ENCODE measurements around the gene OBSCN. TPM values are rescaled to one million over a fixed set of nuclear protein-coding genes. Genes with fewer than 3 reads are reported as not detected.

Gene OBSCN
- total RNA-seq, 1 experiment from 2014 or later, result 5.6 TPM

DNA sequence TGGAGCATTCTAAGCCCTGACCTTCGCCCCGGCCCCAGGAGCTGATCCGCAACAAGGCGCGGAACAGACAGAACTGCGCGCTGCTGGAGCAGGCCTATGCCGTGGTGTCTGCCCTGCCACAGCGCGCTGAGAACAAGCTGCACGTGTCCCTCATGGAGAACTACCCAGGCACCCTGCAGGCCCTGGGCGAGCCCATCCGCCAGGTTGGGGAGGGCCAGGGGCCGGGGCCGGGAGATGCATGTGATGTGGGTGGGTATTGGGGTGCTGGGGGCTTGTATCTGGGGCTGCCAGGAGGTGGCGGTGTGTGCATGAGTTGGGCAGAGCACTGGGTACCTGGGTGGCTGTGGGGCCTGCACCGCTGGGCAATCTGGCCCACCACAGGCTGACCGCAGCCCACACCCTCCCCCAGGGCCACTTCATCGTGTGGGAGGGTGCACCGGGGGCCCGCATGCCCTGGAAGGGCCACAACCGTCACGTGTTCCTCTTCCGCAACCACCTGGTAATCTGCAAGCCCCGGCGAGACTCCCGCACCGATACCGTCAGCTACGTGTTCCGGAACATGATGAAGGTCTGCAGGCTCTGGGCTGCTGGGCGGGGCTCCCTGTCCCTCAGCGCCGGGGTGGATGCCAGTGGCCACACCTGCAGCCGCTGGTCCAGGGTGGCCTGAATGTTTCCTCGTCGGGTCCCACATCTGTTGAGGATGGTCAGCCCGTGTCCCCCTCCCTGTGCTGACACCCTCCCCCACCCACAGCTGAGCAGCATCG, 133.0 kb downstream of the OBSCN start:
- DNase-seq, result peak; percentile 28 to 40
- no peak overlapping the region for H3K27ac Mint-ChIP-seq (ENCODE audit: unreplicated experiment)
- H3K27me3 ChIP-seq (replicated peaks; ENCODE audit: control insufficient read depth, insufficient read depth, low read length), result no peaks in the 10 kb centered on the region
- H3K9me3 Mint-ChIP-seq (ENCODE audit: unreplicated experiment), result no peaks in the 10 kb centered on the region
- ChIA-PET CTCF (no interaction called here), POLR2A (no interaction called here)
- BruUV-seq (replicated peaks), result no TSS peak
- intact Hi-C loops (cut with micrococcal nuclease; ENCODE audit: unreplicated experiment), result no loop called here
- no peak overlapping the region for H3K4me3 ChIP-seq (ENCODE audit: low read depth, low read length)
- no peak overlapping the region for H3K4me3 Mint-ChIP-seq (ENCODE audit: unreplicated experiment)
- H3K27me3 Mint-ChIP-seq (ENCODE audit: insufficient read depth, unreplicated experiment), result no peaks in the 10 kb centered on the region
- H3K9me3 ChIP-seq, result no peaks in the 10 kb centered on the region
- no peaks in the 10 kb centered on the region for H3K4me1 ChIP-seq
- H3K36me3 Mint-ChIP-seq (ENCODE audit: insufficient read depth, unreplicated experiment), result no peaks in the 10 kb centered on the region
- TF ChIP-seq, protein P1, sequence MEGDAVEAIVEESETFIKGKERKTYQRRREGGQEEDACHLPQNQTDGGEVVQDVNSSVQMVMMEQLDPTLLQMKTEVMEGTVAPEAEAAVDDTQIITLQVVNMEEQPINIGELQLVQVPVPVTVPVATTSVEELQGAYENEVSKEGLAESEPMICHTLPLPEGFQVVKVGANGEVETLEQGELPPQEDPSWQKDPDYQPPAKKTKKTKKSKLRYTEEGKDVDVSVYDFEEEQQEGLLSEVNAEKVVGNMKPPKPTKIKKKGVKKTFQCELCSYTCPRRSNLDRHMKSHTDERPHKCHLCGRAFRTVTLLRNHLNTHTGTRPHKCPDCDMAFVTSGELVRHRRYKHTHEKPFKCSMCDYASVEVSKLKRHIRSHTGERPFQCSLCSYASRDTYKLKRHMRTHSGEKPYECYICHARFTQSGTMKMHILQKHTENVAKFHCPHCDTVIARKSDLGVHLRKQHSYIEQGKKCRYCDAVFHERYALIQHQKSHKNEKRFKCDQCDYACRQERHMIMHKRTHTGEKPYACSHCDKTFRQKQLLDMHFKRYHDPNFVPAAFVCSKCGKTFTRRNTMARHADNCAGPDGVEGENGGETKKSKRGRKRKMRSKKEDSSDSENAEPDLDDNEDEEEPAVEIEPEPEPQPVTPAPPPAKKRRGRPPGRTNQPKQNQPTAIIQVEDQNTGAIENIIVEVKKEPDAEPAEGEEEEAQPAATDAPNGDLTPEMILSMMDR (IDR thresholded peaks at IDR 0.05; ENCODE audit: insufficient read depth in 1 of 2, low read depth in 1 of 2, low read length in 1 of 2, severe bottlenecking in 1 of 2, unreplicated experiment in 1 of 2), result peak; percentile 28 to 38
- no peaks in the 10 kb centered on the region for H3K36me3 ChIP-seq (ENCODE audit: control insufficient read depth, insufficient read depth, low read length)
- H3K4me1 Mint-ChIP-seq (ENCODE audit: low read depth, unreplicated experiment), result no peaks in the 10 kb centered on the region

DNA sequence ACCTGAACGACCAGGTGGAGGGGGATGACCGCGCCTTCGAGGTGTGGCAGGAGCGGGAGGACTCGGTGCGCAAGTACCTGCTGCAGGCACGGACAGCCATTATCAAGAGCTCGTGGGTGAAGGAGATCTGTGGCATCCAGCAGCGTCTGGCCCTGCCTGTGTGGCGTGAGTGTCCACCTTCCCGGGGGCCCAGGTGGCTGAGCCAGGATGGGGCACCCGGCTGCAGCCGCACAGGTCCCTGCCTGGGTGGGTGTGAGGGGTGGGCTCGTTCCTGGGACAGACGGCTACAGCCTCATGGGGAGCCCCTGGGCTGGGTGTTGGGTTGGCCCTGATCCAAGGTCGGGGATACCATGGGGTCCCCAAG, 133.6 kb downstream of the OBSCN start:
- POLR2A ChIA-PET, result interaction anchor here (0.6 kb wide), 1 partner anchor 47 kb away, joined by 3 read pairs; no protein-coding TSS in a partner anchor
- H3K27me3 Mint-ChIP-seq (ENCODE audit: insufficient read depth, unreplicated experiment), result no peaks in the 10 kb centered on the region
- no peaks in the 10 kb centered on the region for H3K4me1 ChIP-seq

DNA sequence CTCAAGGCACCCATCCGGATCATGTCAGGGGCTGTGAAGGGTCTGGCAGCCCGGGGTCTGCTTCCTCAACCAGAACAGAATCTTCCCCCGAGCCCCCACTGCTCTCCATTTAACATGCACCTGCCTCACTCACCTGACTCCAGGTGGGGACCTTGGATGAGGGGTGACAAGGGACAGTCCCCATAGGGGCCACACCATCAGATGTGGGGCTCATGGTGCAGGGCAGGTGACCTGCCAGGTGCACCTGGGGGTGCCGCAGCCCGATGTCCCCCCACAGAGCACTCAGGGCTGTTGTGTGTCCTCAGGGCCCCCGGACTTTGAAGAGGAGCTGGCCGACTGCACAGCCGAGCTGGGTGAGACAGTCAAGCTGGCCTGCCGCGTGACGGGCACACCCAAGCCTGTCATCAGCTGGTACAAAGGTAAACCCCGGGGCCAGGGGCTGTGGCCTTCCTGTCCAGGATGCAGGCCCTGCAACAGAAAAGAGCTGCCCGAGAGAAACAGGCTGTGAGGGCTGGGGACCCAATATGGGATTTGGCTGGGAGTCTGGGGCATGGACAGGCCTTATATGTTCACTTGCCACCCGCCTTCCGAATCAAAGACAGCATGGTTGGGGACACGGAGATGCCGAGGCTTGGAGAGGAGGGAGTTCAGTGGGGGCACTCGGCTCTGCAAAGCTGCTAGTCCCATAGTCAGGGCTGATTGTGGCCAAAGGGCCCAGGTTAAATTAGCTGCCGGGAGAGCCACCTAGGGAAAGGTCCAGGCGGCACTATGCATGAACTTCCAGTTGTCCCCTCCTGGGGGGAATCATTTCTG, 134.2 kb downstream of the OBSCN start:
- Mint-ChIP-seq H3K27ac (ENCODE audit: unreplicated experiment) (no peak overlapping the region), H3K4me3 (ENCODE audit: unreplicated experiment) (no peak overlapping the region), H3K36me3 (ENCODE audit: insufficient read depth, unreplicated experiment) (no peaks in the 10 kb centered on the region), H3K4me1 (ENCODE audit: low read depth, unreplicated experiment) (no peaks in the 10 kb centered on the region), H3K27me3 (ENCODE audit: insufficient read depth, unreplicated experiment) (no peaks in the 10 kb centered on the region), H3K9me3 (ENCODE audit: unreplicated experiment) (no peaks in the 10 kb centered on the region)
- TF ChIP-seq, protein P1 (IDR thresholded peaks at IDR 0.05; ENCODE audit: insufficient read depth in 1 of 2, low read depth in 1 of 2, low read length in 1 of 2, severe bottlenecking in 1 of 2, unreplicated experiment in 1 of 2), result no peak
- CTCF ChIA-PET, result no interaction called here
- Histone ChIP-seq H3K36me3 (ENCODE audit: control insufficient read depth, insufficient read depth, low read length) (no peaks in the 10 kb centered on the region), H3K4me1 (no peaks in the 10 kb centered on the region), H3K4me3 (ENCODE audit: low read depth, low read length) (no peak overlapping the region), H3K27me3 (replicated peaks; ENCODE audit: control insufficient read depth, insufficient read depth, low read length) (no peaks in the 10 kb centered on the region), H3K9me3 (no peaks in the 10 kb centered on the region)
- POLR2A ChIA-PET, result interaction anchor here (0.6 kb wide), 1 partner anchor 47 kb away, joined by 3 read pairs; no protein-coding TSS in a partner anchor
- no TSS peak for BruUV-seq (replicated peaks)
- intact Hi-C loops (cut with micrococcal nuclease; ENCODE audit: unreplicated experiment), result no loop called here
- DNase-seq, result peak in 1 of 2 experiments; percentile 28

More for the DNA sequence above, 133.6 kb downstream of the OBSCN start:
- Histone ChIP-seq H3K36me3 (ENCODE audit: control insufficient read depth, insufficient read depth, low read length) (no peaks in the 10 kb centered on the region), H3K9me3 (no peaks in the 10 kb centered on the region), H3K27me3 (replicated peaks; ENCODE audit: control insufficient read depth, insufficient read depth, low read length) (no peaks in the 10 kb centered on the region), H3K4me3 (ENCODE audit: low read depth, low read length) (no peak overlapping the region)
- Mint-ChIP-seq H3K27ac (ENCODE audit: unreplicated experiment) (no peak overlapping the region), H3K4me1 (ENCODE audit: low read depth, unreplicated experiment) (no peaks in the 10 kb centered on the region), H3K36me3 (ENCODE audit: insufficient read depth, unreplicated experiment) (no peaks in the 10 kb centered on the region), H3K9me3 (ENCODE audit: unreplicated experiment) (no peaks in the 10 kb centered on the region), H3K4me3 (ENCODE audit: unreplicated experiment) (no peak overlapping the region)
- intact Hi-C loops (cut with micrococcal nuclease; ENCODE audit: unreplicated experiment), result no loop called here
- BruUV-seq (replicated peaks), result no TSS peak
- CTCF ChIA-PET, result no interaction called here
- peak in 1 of 2 experiments; percentile 30 for DNase-seq
- TF ChIP-seq, protein P1 (IDR thresholded peaks at IDR 0.05; ENCODE audit: insufficient read depth in 1 of 2, low read depth in 1 of 2, low read length in 1 of 2, severe bottlenecking in 1 of 2, unreplicated experiment in 1 of 2), result no peak
